Panc1 (cell line): ENCODE results near the gene CAPSL. TPM values are rescaled to one million over a fixed set of nuclear protein-coding genes. Genes with fewer than 3 reads are reported as not detected.

Experiments
- ATAC-seq: fragments of 200-7000 bp; cut with Tn5 transposase; 2 replicates; pipeline ENCODE4 v1.9.1; 2020; ENCODE audit warnings: mild to moderate bottlenecking, moderate library complexity
- BruUV-seq: library from RNA; stranded (reverse); fragments of 400-500 nt; replicated peaks from 2 replicates; lab custom pipeline; 2021; lab: Mats Ljungman, UMichigan
- CTCF ChIA-PET: fragments of 300-600 bp; sonication (Branson Sonifier 250); formaldehyde crosslinking; loops from one replicate; lab custom pipeline; 2022; ENCODE audit warnings: antibody characterized with exemption; lab: Charles Lee
- POLR2A ChIA-PET: fragments of 300-600 bp; sonication (Branson Sonifier 250); formaldehyde crosslinking; loops from one replicate; lab custom pipeline; 2022; ENCODE audit warnings: antibody characterized with exemption; lab: Charles Lee
- DNase-seq: peaks from one replicate; pipeline ENCODE4 v3.0.0-alpha.2; 2010; ENCODE audit warnings: low read depth, low spot score
- H3K27ac ChIP-seq: 2 replicates; pipeline ENCODE4 v1.5.1; 2011; ENCODE audit warnings: mild to moderate bottlenecking, low read length, inconsistent platforms
- H3K27me3 ChIP-seq: fragments of 200-500 bp; sonication (Bioruptor generic); 2 replicates; pipeline ENCODE4 v1.6.0; 2014; ENCODE audit warnings: low read length, inconsistent platforms; ENCODE audit not compliant: control insufficient read depth, insufficient read depth
- H3K36me3 ChIP-seq: fragments of 200-500 bp; sonication (Bioruptor generic); 2 replicates; pipeline ENCODE4 v1.5.1; 2014; ENCODE audit warnings: inconsistent platforms, mild to moderate bottlenecking, low read length, moderate library complexity; ENCODE audit not compliant: control insufficient read depth, insufficient read depth
- H3K4me1 ChIP-seq: 2 replicates; pipeline ENCODE4 v1.5.1; 2011; ENCODE audit warnings: inconsistent platforms, mild to moderate bottlenecking, low read length, moderate library complexity; ENCODE audit not compliant: control insufficient read depth, insufficient read depth
- H3K4me3 ChIP-seq, 2 experiments: 2 replicates each; pipeline ENCODE4 v1.5.1; 2011 to 2012; ENCODE audit warnings: low read depth in 2 of 2, low read length in 2 of 2, mild to moderate bottlenecking in 2 of 2, inconsistent platforms in 1 of 2, moderate library complexity in 1 of 2
- H3K9me3 ChIP-seq: fragments of 200-500 bp; sonication (Bioruptor generic); 2 replicates; pipeline ENCODE4 v1.5.1; 2014; ENCODE audit warnings: low read depth, mild to moderate bottlenecking, inconsistent platforms, low read length, moderate library complexity; ENCODE audit not compliant: control insufficient read depth, insufficient read depth
- POLR2AphosphoS5 ChIP-seq: IDR thresholded peaks from 2 replicates; pipeline ENCODE4 v1.6.1; 2012; ENCODE audit warnings: mild to moderate bottlenecking, low read depth, low read length, moderate library complexity
- SIN3A ChIP-seq: IDR thresholded peaks from 2 replicates; pipeline ENCODE4 v1.6.1; 2012; ENCODE audit warnings: low read depth, mild to moderate bottlenecking, low read length, moderate library complexity, borderline replicate concordance; ENCODE audit not compliant: insufficient read depth
- TCF7L2 ChIP-seq: IDR thresholded peaks from 2 replicates; pipeline ENCODE4 v1.6.1; 2011; ENCODE audit warnings: mild to moderate bottlenecking, low read depth, low read length, inconsistent platforms
- in situ Hi-C: cut with HindIII; loops from 2 replicates; pipeline ENCODE4 v1.10.0; 2016; ENCODE audit warnings: low sequenced_read_pairs, low pct_unique_long_range_greater_than_20kb
- intact Hi-C: fragments of 100-400 bp; cut with micrococcal nuclease; formaldehyde crosslinking; loops from one replicate; pipeline ENCODE4 v1.10.0; 2022; ENCODE audit not compliant: unreplicated experiment
- total RNA-seq: library from RNA; stranded (reverse); gene quantifications from one replicate; pipeline ENCODE4 v1.2.1, GENCODE V29; 2021; ENCODE audit not compliant: unreplicated experiment
- TF ChIP-seq, protein P1 (sequence below): fragments of 450-650 bp; IDR thresholded peaks from 2 replicates; pipeline ENCODE4 v1.5.1; 2017; ENCODE audit warnings: mild to moderate bottlenecking
- TF ChIP-seq, protein P2 (sequence below), 2 experiments: IDR thresholded peaks; 2 replicates each; pipeline ENCODE4 v1.6.1; 2011 to 2012; ENCODE audit warnings: low read depth in 2 of 2, control low read depth in 1 of 2, low read length in 1 of 2, mild to moderate bottlenecking in 1 of 2, moderate library complexity in 1 of 2; ENCODE audit not compliant: insufficient read depth in 1 of 2

CAPSL gene
- total RNA-seq, 1 experiment from 2014 or later: not detected

DNA sequence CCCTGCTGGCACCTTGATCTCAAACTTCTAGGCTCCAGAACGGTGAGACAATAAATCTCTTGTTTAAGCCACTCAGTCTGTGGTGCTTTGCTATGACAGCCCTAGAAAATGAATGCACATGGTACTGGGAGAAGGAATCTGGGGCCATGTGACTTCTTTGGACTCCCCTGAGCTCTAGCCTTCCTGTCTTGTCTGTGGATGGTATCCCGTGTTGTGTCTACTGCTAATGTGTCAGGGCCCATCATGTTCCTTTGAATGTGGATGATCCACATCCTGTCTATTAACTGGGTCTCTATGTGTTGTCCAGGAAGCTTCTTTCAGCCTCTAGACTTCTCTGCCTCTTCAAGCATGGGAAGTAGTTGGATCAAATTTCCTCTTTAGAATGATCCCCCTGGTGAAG is 56.7 kb downstream of the CAPSL start:
- BruUV-seq: no TSS peak
- Histone ChIP-seq H3K27me3 (no peaks in the 10 kb centered on the region), H3K27ac (no peak overlapping the region), H3K4me3 (no peak overlapping the region), H3K4me1 (no peaks in the 10 kb centered on the region), H3K36me3 (no peaks in the 10 kb centered on the region), H3K9me3 (no peaks in the 10 kb centered on the region)
- intact Hi-C loops (no loop called here), in situ Hi-C loops (no loop called here)
- POLR2A ChIA-PET: no interaction called here
- CTCF ChIA-PET: no interaction called here
- DNase-seq (no peak), ATAC-seq (no peak)
- TF ChIP-seq, protein P1, sequence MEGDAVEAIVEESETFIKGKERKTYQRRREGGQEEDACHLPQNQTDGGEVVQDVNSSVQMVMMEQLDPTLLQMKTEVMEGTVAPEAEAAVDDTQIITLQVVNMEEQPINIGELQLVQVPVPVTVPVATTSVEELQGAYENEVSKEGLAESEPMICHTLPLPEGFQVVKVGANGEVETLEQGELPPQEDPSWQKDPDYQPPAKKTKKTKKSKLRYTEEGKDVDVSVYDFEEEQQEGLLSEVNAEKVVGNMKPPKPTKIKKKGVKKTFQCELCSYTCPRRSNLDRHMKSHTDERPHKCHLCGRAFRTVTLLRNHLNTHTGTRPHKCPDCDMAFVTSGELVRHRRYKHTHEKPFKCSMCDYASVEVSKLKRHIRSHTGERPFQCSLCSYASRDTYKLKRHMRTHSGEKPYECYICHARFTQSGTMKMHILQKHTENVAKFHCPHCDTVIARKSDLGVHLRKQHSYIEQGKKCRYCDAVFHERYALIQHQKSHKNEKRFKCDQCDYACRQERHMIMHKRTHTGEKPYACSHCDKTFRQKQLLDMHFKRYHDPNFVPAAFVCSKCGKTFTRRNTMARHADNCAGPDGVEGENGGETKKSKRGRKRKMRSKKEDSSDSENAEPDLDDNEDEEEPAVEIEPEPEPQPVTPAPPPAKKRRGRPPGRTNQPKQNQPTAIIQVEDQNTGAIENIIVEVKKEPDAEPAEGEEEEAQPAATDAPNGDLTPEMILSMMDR: no peak
- no peak for TF ChIP-seq TCF7L2
- TF ChIP-seq, protein P2, sequence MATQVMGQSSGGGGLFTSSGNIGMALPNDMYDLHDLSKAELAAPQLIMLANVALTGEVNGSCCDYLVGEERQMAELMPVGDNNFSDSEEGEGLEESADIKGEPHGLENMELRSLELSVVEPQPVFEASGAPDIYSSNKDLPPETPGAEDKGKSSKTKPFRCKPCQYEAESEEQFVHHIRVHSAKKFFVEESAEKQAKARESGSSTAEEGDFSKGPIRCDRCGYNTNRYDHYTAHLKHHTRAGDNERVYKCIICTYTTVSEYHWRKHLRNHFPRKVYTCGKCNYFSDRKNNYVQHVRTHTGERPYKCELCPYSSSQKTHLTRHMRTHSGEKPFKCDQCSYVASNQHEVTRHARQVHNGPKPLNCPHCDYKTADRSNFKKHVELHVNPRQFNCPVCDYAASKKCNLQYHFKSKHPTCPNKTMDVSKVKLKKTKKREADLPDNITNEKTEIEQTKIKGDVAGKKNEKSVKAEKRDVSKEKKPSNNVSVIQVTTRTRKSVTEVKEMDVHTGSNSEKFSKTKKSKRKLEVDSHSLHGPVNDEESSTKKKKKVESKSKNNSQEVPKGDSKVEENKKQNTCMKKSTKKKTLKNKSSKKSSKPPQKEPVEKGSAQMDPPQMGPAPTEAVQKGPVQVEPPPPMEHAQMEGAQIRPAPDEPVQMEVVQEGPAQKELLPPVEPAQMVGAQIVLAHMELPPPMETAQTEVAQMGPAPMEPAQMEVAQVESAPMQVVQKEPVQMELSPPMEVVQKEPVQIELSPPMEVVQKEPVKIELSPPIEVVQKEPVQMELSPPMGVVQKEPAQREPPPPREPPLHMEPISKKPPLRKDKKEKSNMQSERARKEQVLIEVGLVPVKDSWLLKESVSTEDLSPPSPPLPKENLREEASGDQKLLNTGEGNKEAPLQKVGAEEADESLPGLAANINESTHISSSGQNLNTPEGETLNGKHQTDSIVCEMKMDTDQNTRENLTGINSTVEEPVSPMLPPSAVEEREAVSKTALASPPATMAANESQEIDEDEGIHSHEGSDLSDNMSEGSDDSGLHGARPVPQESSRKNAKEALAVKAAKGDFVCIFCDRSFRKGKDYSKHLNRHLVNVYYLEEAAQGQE (IDR thresholded peaks at IDR 0.05; ENCODE audit: insufficient read depth in 1 of 2, low read depth in 2 of 2, low read length in 1 of 2): no peak
- no peak for TF ChIP-seq POLR2AphosphoS5
- TF ChIP-seq SIN3A: no peak

DNA sequence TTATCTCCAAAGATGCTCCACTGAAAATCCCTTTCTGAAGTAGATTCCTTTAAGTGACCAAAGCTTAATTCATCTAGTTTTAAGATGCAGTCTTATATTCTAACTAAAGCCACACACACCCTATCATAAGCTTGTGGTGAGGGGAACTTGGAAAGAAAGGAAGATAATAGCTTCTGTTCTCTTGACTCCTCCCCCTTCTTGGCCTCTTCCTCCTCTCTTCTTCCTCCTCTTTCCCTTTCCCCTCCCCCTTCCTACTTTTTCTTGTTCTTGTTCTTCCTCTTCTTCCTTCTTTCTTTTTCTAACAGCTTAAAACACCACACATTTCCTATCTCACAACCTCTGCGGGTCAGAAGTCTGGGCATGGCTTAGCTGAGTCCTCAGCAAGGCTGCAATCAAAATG is 58.3 kb downstream of the CAPSL start:
- CTCF ChIA-PET: no interaction called here
- no peaks in the 10 kb centered on the region for H3K27me3 ChIP-seq
- no peaks in the 10 kb centered on the region for H3K9me3 ChIP-seq
- intact Hi-C loops (no loop called here), in situ Hi-C loops (no loop called here)
- H3K4me3 ChIP-seq: no peak overlapping the region
- H3K27ac ChIP-seq: no peak overlapping the region
- BruUV-seq: no TSS peak
- ATAC-seq (no peak), DNase-seq (no peak)
- POLR2A ChIA-PET: no interaction called here
- TF ChIP-seq POLR2AphosphoS5: no peak
- TF ChIP-seq, protein P2 (IDR thresholded peaks at IDR 0.05; ENCODE audit: insufficient read depth in 1 of 2, low read depth in 2 of 2, low read length in 1 of 2): no peak
- TF ChIP-seq SIN3A: no peak
- TF ChIP-seq, protein P1: no peak
- TF ChIP-seq TCF7L2: no peak
- H3K36me3 ChIP-seq: no peaks in the 10 kb centered on the region
- H3K4me1 ChIP-seq: no peaks in the 10 kb centered on the region
